ENCODE data around the gene ACAD8. TPM values are rescaled to one million over a fixed set of nuclear protein-coding genes. Genes with fewer than 3 reads are reported as not detected.
A peak's percentile ranks its signal among the peaks of the same experiment; 100 is the strongest.

The ACAD8 gene
- total and polyA plus RNA-seq, 7 experiments from 2014 or later = 18.5 to 40.2 (median 26.1) TPM

- Mint-ChIP-seq H3K36me3 (peaks cover 0 to 14% (median 0%) of the 10 kb centered on the region in 5 donors), H3K4me1 (peaks cover 16 to 57% (median 21%) of the 10 kb centered on the region in 7 donors), H3K4me3 (no peak overlapping the region), H3K27ac (peak overlapping the region in 6 of 9 donors; percentile 3 to 74 (median 10)), H3K9me3 (peaks cover 0 to 3% (median 0%) of the 10 kb centered on the region in 11 donors), H3K27me3 (no peaks in the 10 kb centered on the region)
- ChIA-PET CTCF (no interaction called here), POLR2A (no interaction called here)
- peaks cover 0 to 19% (median 4%) of the 10 kb centered on the region in 3 experiments for H3K36me3 ChIP-seq (ENCODE audit: control insufficient read depth in 2 of 3, insufficient read depth in 3 of 3, low read length in 3 of 3)
- H3K4me3 ChIP-seq (ENCODE audit: low read length) = no peak overlapping the region
- DNase-seq (no peak), ATAC-seq (peak; percentile 39)
- no peak overlapping the region for H3K27ac ChIP-seq (ENCODE audit: low read depth, low read length)
- H3K27me3 ChIP-seq (ENCODE audit: control insufficient read depth in 2 of 2, insufficient read depth in 2 of 2, low read length in 2 of 2) = no peaks in the 10 kb centered on the region
- intact Hi-C loops (cut with micrococcal nuclease) = no loop called here
- H3K4me1 ChIP-seq (ENCODE audit: control insufficient read depth in 2 of 2, insufficient read depth in 2 of 2, low read length in 2 of 2) = peaks cover 12 to 15% of the 10 kb centered on the region in 2 donors
- no peaks in the 10 kb centered on the region for H3K9me3 ChIP-seq (ENCODE audit: control insufficient read depth in 2 of 3, low read length in 3 of 3)
Observed at GRCh38 chr11:134266841-134267251, 13.5 kb downstream of the ACAD8 start.

GRCh38 chr11:134267461-134267860, 14.1 kb downstream of the ACAD8 start:
- H3K27me3 ChIP-seq (ENCODE audit: control insufficient read depth in 2 of 2, insufficient read depth in 2 of 2, low read length in 2 of 2) = no peaks in the 10 kb centered on the region
- H3K36me3 ChIP-seq (ENCODE audit: control insufficient read depth in 2 of 3, insufficient read depth in 3 of 3, low read length in 3 of 3) = peaks cover 0 to 13% (median 0%) of the 10 kb centered on the region in 3 experiments
- ATAC-seq = no peak
- H3K9me3 ChIP-seq (ENCODE audit: control insufficient read depth in 2 of 3, low read length in 3 of 3) = no peaks in the 10 kb centered on the region
- Mint-ChIP-seq H3K4me3 (no peak overlapping the region), H3K27me3 (no peaks in the 10 kb centered on the region), H3K9me3 (peaks cover 0 to 3% (median 0%) of the 10 kb centered on the region in 11 donors), H3K27ac (peak overlapping the region in 1 of 9 donors; percentile 77), H3K36me3 (peaks cover 0 to 17% (median 0%) of the 10 kb centered on the region in 5 donors), H3K4me1 (peaks cover 16 to 56% (median 24%) of the 10 kb centered on the region in 7 donors)
- peaks cover 12 to 15% of the 10 kb centered on the region in 2 donors for H3K4me1 ChIP-seq (ENCODE audit: control insufficient read depth in 2 of 2, insufficient read depth in 2 of 2, low read length in 2 of 2)
- ChIA-PET CTCF (no interaction called here), POLR2A (no interaction called here)
- intact Hi-C loops (cut with micrococcal nuclease) = no loop called here
- H3K27ac ChIP-seq (ENCODE audit: low read depth, low read length) = no peak overlapping the region
- no peak overlapping the region for H3K4me3 ChIP-seq (ENCODE audit: low read length)
- no peak for DNase-seq

- Mint-ChIP-seq H3K4me1 (peaks cover 19 to 61% (median 29%) of the 10 kb centered on the region in 7 donors), H3K36me3 (peaks cover 0 to 18% (median 0%) of the 10 kb centered on the region in 5 donors), H3K4me3 (no peak overlapping the region), H3K9me3 (peaks cover 0 to 3% (median 0%) of the 10 kb centered on the region in 11 donors), H3K27me3 (no peaks in the 10 kb centered on the region), H3K27ac (peak overlapping the region in 3 of 9 donors; percentile 56 to 80 (median 62))
- ATAC-seq (no peak), DNase-seq (no peak)
- H3K4me3 ChIP-seq (ENCODE audit: low read length) = no peak overlapping the region
- CTCF ChIA-PET = no interaction called here
- no peaks in the 10 kb centered on the region for H3K9me3 ChIP-seq (ENCODE audit: control insufficient read depth in 2 of 3, low read length in 3 of 3)
- H3K27ac ChIP-seq (ENCODE audit: low read depth, low read length) = no peak overlapping the region
- peaks cover 0 to 9% (median 0%) of the 10 kb centered on the region in 3 experiments for H3K36me3 ChIP-seq (ENCODE audit: control insufficient read depth in 2 of 3, insufficient read depth in 3 of 3, low read length in 3 of 3)
- intact Hi-C loops (cut with micrococcal nuclease) = no loop called here
- POLR2A ChIA-PET = no interaction called here
- peaks cover 12 to 18% of the 10 kb centered on the region in 2 donors for H3K4me1 ChIP-seq (ENCODE audit: control insufficient read depth in 2 of 2, insufficient read depth in 2 of 2, low read length in 2 of 2)
- H3K27me3 ChIP-seq (ENCODE audit: control insufficient read depth in 2 of 2, insufficient read depth in 2 of 2, low read length in 2 of 2) = no peaks in the 10 kb centered on the region
Observed at GRCh38 chr11:134267966-134268365, 14.6 kb downstream of the ACAD8 start.

- peaks cover 0 to 2% (median 0%) of the 10 kb centered on the region in 5 donors for H3K27me3 Mint-ChIP-seq
Observed at GRCh38 chr11:134270250-134270714, 16.9 kb downstream of the ACAD8 start.

GRCh38 chr11:134271978-134272377, 18.6 kb downstream of the ACAD8 start:
- DNase-seq (no peak), ATAC-seq (no peak)
- intact Hi-C loops (cut with micrococcal nuclease) = no loop called here
- H3K27ac Mint-ChIP-seq = peak overlapping the region in 1 of 9 donors; percentile 66
- Histone ChIP-seq H3K4me3 (ENCODE audit: low read length) (no peak overlapping the region), H3K4me1 (ENCODE audit: control insufficient read depth in 2 of 2, insufficient read depth in 2 of 2, low read length in 2 of 2) (peaks cover 30 to 41% of the 10 kb centered on the region in 2 donors), H3K27me3 (ENCODE audit: control insufficient read depth in 2 of 2, insufficient read depth in 2 of 2, low read length in 2 of 2) (no peaks in the 10 kb centered on the region), H3K27ac (ENCODE audit: low read depth, low read length) (no peak overlapping the region), H3K9me3 (ENCODE audit: control insufficient read depth in 2 of 3, low read length in 3 of 3) (no peaks in the 10 kb centered on the region), H3K36me3 (ENCODE audit: control insufficient read depth in 2 of 3, insufficient read depth in 3 of 3, low read length in 3 of 3) (no peaks in the 10 kb centered on the region)
- no peak overlapping the region for H3K4me3 Mint-ChIP-seq
- H3K36me3 Mint-ChIP-seq = peaks cover 0 to 16% (median 0%) of the 10 kb centered on the region in 5 donors
- H3K4me1 Mint-ChIP-seq = peaks cover 31 to 62% (median 58%) of the 10 kb centered on the region in 7 donors
- peaks cover 0 to 7% (median 0%) of the 10 kb centered on the region in 5 donors for H3K27me3 Mint-ChIP-seq
- H3K9me3 Mint-ChIP-seq = peaks cover 0 to 3% (median 0%) of the 10 kb centered on the region in 11 donors
- CTCF ChIA-PET = interaction anchor here (1.0 kb wide), 1 partner anchor 10 kb away, joined by 4 read pairs; no protein-coding TSS in a partner anchor
- POLR2A ChIA-PET = interaction anchor here (1.5 to 3.0 kb wide), 2 partner anchors 21 to 48 kb away, joined by 3 to 13 read pairs; partner anchors contain the start of genes NCAPD3 and VPS26B

More at GRCh38 chr11:134270250-134270714, 16.9 kb downstream of the ACAD8 start:
- no peak overlapping the region for H3K27ac ChIP-seq (ENCODE audit: low read depth, low read length)
- ChIA-PET POLR2A (no interaction called here), CTCF (no interaction called here)
- DNase-seq (peak in 7 of 9 donors; percentile 12 to 48 (median 31)), ATAC-seq (peak; percentile 68)
- H3K9me3 ChIP-seq (ENCODE audit: control insufficient read depth in 2 of 3, low read length in 3 of 3) = no peaks in the 10 kb centered on the region
- peak overlapping the region in 8 of 9 donors; percentile 3 to 81 (median 44) for H3K27ac Mint-ChIP-seq
- no peaks in the 10 kb centered on the region for H3K36me3 ChIP-seq (ENCODE audit: control insufficient read depth in 2 of 3, insufficient read depth in 3 of 3, low read length in 3 of 3)
- peak overlapping the region in 9 of 10 donors; percentile 16 to 75 (median 59) for H3K4me3 Mint-ChIP-seq
- peaks cover 34 to 73% (median 52%) of the 10 kb centered on the region in 7 donors for H3K4me1 Mint-ChIP-seq
- no peak overlapping the region for H3K4me3 ChIP-seq (ENCODE audit: low read length)
- peaks cover 30 to 41% of the 10 kb centered on the region in 2 donors for H3K4me1 ChIP-seq (ENCODE audit: control insufficient read depth in 2 of 2, insufficient read depth in 2 of 2, low read length in 2 of 2)
- peaks cover 0 to 16% (median 0%) of the 10 kb centered on the region in 5 donors for H3K36me3 Mint-ChIP-seq
- no peaks in the 10 kb centered on the region for H3K27me3 ChIP-seq (ENCODE audit: control insufficient read depth in 2 of 2, insufficient read depth in 2 of 2, low read length in 2 of 2)
- intact Hi-C loops (cut with micrococcal nuclease) = loop anchor here in 1 of 2 donors (1.0 kb wide), 1 partner anchor 8 kb away; no protein-coding TSS in a partner anchor
- H3K9me3 Mint-ChIP-seq = peaks cover 0 to 3% (median 0%) of the 10 kb centered on the region in 11 donors

GRCh38 chr11:134272381-134273316, 19.3 kb downstream of the ACAD8 start:
- ChIA-PET POLR2A (interaction anchor here (0.7 to 3.0 kb wide), 4 partner anchors 18 to 59 kb away, joined by 3 to 13 read pairs (median 3); partner anchors contain the start of genes NCAPD3 and VPS26B), CTCF (interaction anchor here (0.8 to 2.0 kb wide), 7 partner anchors 9 to 87 kb away, joined by 3 to 5 read pairs (median 4); no protein-coding TSS in a partner anchor)
- peaks cover 30 to 41% of the 10 kb centered on the region in 2 donors for H3K4me1 ChIP-seq (ENCODE audit: control insufficient read depth in 2 of 2, insufficient read depth in 2 of 2, low read length in 2 of 2)
- H3K9me3 ChIP-seq (ENCODE audit: control insufficient read depth in 2 of 3, low read length in 3 of 3) = no peaks in the 10 kb centered on the region
- H3K27ac ChIP-seq (ENCODE audit: low read depth, low read length) = no peak overlapping the region
- no peak for ATAC-seq
- H3K27me3 Mint-ChIP-seq = peaks cover 0 to 11% (median 4%) of the 10 kb centered on the region in 5 donors
- H3K27me3 ChIP-seq (ENCODE audit: control insufficient read depth in 2 of 2, insufficient read depth in 2 of 2, low read length in 2 of 2) = no peaks in the 10 kb centered on the region
- peak overlapping the region in 6 of 10 donors; percentile 6 to 99 (median 34) for H3K4me3 Mint-ChIP-seq
- no peaks in the 10 kb centered on the region for H3K36me3 ChIP-seq (ENCODE audit: control insufficient read depth in 2 of 3, insufficient read depth in 3 of 3, low read length in 3 of 3)
- peaks cover 34 to 66% (median 61%) of the 10 kb centered on the region in 7 donors for H3K4me1 Mint-ChIP-seq
- intact Hi-C loops (cut with micrococcal nuclease) = no loop called here
- H3K4me3 ChIP-seq (ENCODE audit: low read length) = no peak overlapping the region
- H3K9me3 Mint-ChIP-seq = peaks cover 0 to 3% (median 0%) of the 10 kb centered on the region in 11 donors
- H3K27ac Mint-ChIP-seq = peak overlapping the region in 3 of 9 donors; percentile 59 to 72 (median 63)
- peaks cover 0 to 16% (median 0%) of the 10 kb centered on the region in 5 donors for H3K36me3 Mint-ChIP-seq
- DNase-seq = no peak
